GM12873 (cell line): Measurements from ENCODE around the gene C9.

ENCODE experiments used
- CTCF ChIP-seq: IDR thresholded peaks from 2 replicates; pipeline ENCODE4 v1.5.1; 2012; ENCODE audit warnings: low read depth, mild to moderate bottlenecking, moderate library complexity, low read length, control low read depth; ENCODE audit not compliant: insufficient read depth; ENCODE audit errors: missing control alignments

Gene C9

GRCh38 chr5:39384271-39384670 lies 20.0 kb upstream of the C9 start:
- TF ChIP-seq CTCF, result no peak

GRCh38 chr5:39381376-39381775 lies 17.1 kb upstream of the C9 start:
- TF ChIP-seq CTCF, result no peak

- no peak for TF ChIP-seq CTCF
Measured at GRCh38 chr5:39379693-39380092, 15.4 kb upstream of the C9 start.

GRCh38 chr5:39377613-39378012 lies 13.3 kb upstream of the C9 start:
- TF ChIP-seq CTCF, result no peak

- TF ChIP-seq CTCF, result peak; percentile 73
Measured at GRCh38 chr5:39376293-39376714, 12.0 kb upstream of the C9 start.

GRCh38 chr5:39373791-39374190 lies 9.5 kb upstream of the C9 start:
- no peak for TF ChIP-seq CTCF

GRCh38 chr5:39371367-39371635 lies 7.0 kb upstream of the C9 start:
- TF ChIP-seq CTCF, result no peak
